RPMI7951 (cell line): Measurements from ENCODE around the gene CTNNA2. TPM values are rescaled to one million over a fixed set of nuclear protein-coding genes. Genes with fewer than 3 reads are reported as not detected.

Experiments
- DNase-seq: peaks from one replicate; pipeline ENCODE4 v3.0.0-alpha.2; 2012; ENCODE audit warnings: low read depth
- total RNA-seq: library from RNA; depleted of rRNA; stranded (reverse); fragments of >200 nt; shearing (Covaris generic); gene quantifications from 2 replicates; pipeline ENCODE4 v1.2.3, GENCODE V29; 2014

CTNNA2 gene
- total RNA-seq, 1 experiment from 2014 or later = not detected

DNA sequence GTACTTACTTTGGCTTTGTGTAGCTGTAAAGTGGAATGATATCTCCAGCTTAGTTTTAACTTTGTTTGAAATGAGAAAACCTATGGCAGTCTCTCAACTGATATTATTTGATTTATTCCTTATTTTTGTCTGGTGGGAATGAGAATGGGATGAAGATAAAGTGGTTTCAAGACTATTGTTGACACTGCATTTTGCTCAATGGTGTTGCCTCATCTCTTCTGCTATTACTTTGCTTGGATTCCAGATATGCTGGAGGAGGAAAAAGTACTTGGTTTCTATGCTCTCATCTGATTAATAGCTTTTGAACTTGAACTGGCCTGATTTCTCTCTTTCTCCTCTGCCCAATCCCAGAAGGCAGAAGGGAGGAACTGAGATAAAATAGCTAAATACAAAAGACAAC is 198.2 kb downstream of the CTNNA2 start:
- DNase-seq = no peak

DNA sequence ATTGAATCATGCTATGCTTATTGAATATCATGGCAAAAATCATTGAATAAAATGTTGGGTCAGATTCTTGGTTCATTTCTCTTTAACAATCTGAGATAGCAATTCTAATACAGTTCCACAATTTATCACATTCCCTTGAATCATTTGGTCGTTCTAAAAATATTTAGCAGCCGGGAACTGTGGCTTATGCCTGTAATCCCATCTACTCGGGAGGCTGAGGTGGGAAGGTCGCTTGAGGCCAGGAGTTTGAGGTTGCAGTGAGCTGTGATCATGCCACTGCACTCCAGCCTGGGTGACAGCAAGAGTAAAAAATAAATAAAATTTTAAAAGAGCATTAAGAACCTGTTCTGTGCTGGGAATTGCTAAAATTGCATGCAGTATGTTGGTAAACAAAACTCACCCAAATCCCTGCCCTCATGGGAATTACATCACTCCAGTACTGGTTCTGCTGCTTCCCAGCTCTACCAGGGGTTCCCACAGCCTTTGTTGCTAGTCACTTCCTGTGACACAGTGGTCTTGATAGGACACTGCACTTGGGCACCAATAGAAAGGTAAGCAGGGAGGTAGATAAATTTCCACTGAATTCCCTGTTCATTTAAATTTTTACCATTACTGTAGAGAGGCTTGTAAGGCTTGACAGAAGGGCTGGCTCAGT is 200.4 kb downstream of the CTNNA2 start:
- DNase-seq = no peak

DNA sequence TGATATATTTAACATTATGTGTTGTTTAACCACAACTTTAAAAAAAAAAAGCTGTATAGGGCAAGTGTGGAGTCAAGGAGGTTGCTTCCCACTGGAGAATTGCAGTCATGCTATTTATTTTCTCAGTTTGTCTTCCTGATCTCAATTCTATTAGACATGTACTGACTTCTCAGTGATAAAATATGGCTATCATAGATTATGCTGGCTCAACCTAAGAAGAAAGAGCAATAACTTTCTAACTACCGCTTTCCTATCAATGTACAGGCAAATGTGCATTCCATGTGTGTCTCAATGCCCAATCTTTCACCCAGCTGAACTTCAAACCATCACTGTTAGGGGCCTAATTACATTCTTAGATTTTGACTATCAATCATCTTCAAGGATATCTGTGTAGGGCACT is 201.4 kb downstream of the CTNNA2 start:
- no peak for DNase-seq

DNA sequence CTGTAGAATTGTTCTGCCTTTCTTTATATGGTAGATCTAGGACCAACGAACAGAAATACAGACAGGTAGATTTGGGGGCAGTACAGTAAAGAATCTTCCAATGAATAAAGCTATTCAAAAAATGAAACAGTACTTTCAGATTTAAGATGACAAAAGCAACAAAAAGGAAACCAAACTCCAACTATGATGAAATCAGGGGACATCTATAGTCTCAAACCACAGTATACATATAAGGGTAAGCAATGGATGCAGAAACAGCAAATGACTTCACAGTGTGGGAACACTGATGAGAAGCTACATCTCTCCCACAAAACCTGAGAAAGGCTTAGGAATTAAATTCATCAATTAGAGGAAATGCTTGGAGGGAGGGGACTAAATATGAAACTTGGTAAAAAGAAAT is 202.5 kb downstream of the CTNNA2 start:
- DNase-seq = no peak

DNA sequence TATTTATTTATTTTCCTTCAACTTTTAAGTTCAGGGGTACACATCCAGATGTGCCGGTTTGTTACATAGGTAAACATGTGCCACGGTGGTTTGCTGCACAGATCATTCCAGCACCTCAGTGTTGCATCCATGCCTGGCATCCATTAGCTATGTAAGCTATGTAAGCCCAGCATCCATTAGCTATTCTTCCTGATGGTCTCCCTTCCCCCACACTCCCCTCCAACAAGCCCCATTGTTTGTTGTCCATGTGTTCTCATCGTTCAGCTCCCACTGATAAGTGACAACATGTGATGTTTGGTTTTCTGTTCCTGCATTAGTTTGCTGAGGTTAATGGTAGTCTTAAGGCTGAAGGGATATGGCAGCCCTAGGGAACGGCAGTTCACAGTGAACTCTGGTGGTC is 203.4 kb downstream of the CTNNA2 start:
- DNase-seq = no peak

DNA sequence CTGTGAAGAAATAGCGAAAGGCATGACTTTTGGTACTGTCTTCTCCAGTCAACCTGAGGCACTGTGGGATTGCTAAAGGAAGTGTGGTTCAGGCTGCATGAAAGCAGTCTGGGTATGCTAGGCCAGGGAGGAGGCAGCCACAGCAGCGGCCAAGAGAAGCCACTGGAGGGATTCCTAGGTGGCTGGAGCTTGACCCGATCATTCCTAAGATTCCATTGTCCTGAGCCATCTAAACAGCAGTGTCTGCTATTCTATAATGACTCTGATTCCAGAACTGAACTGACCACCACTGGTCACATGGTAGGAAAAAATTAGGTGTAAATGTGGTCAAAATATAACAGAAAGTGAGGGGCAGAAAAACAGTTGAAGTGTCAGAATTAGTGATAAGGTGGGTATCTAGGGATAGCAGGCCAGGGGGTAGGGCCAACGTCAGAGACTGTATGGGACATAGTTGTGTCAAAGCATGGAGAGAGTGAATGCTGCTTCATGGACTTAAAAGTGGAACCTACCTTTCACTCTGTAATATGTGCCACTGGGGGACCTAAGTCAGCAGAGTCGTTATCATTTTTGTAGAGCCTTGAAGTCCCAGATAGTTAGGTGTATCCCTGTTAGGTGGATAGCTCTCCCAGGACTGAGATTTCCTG is 204.6 kb downstream of the CTNNA2 start:
- DNase-seq = peak; percentile 75

DNA sequence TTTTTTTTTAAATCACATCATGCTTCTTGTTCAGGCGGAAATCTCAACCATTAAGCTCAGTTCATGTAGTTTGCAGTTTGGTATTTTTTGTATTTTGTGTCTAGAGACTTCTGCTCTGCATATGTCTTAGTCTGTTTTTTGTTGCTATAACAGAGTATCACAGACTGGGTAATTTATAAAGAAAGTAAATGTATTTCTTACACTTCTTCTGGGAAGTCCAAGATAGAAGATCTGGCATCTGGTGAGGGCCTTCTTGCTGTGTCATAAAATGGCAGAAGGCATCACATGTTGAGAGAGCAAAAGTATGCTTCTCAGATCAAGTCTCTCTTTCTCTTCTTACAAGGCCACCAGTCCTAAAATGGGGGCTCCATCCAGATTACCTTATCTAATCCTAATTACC is 208.2 kb downstream of the CTNNA2 start:
- DNase-seq = no peak

DNA sequence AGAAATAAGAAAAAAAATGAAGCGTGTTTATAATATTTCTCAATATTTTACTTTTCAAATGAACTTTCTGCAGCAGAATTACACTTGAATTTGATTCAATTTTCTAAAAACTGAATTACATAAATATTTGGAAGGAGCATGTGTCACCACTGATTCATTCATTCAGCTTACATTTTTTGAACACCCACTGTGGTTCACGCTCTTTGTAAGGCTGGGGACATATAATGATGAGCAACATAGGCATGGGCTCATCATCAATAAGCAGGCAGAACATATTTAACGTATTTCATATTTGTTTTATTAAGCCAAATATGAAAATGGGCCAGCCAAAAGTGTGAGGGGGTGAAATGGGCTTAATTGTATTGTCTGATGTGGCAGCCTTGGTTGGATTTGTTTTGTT is 209.1 kb downstream of the CTNNA2 start:
- no peak for DNase-seq

DNA sequence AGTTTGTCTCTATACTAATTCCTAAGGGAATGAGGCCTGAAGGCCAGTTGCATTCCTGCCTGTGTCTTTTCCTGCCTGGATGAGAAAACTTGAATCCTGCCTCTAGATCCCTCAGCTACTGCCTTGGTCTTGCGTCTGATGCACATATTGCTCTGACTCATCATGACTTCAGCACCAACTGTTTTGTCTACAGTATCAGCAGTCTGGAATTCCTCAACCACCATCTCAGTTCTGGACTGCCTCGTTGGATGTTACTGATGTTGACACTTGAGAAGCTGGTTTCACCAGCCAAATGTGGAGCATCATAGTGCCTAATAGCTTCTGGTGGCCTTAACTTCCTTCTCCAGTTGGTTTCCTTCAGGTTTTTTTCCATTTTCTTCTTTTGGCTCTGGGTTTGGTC is 211.0 kb downstream of the CTNNA2 start:
- DNase-seq = peak; percentile 74

DNA sequence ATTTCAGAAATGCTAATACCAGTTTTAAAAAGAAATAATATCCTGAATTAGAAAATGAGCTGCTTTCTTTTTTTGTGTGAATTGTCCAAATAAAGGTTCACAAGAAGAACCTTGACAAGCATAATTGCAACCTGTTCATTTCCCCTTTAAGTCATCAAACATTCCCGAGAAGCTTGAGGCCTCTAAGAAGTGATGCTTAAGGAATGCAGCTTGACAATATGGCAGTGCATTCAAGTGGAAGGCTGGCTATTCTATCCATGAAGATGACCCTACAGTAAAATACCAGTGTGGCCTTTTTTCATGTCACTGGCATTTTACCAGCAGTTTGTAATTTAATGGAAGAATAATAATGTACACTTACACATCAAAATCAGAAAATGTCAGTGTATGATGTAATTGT is 216.7 kb downstream of the CTNNA2 start:
- DNase-seq = no peak

DNA sequence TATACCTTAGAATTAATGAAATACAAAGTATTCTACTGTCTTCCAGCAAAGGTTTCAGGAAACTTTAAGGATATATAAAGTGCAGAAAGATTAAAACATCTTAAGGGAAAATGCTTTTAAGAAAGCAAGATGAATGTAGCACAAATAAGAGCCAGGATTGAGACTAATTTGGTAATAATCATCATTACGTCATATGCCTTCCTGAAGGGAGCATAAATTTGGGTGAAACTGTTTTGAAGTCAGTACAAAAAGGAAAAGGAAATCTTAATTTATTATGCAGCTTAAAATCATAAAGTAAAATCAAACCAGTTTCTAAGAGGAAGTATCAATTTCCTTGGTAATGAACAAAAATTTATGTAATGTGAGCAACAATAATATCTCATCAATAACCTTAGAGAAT is 221.7 kb downstream of the CTNNA2 start:
- no peak for DNase-seq

DNA sequence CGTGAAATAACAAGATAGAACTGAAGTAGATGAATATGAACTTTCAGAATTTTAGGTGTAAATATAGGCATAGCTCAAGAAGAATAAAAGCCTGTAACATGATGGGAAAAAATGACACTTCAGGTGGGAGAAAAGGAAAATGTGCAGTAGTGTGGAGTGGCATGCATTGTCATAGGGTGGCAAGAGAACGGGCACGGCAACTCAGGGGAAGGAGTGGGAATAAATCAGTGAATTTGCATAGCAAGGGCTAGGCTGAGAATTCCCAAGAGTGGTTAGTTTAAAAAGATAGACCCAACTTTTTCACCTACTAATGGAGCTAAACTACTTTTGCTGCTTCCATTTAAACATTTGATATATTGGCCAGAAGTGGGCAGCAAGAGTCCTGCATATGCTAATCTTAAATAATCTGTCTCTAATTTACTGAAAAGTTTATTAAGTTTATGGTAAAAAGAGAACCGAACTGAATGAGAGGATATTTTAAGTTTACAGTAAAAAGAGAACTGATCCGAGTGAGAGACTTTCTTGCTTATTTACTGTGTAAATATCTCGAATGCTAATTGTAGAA is 228.1 kb downstream of the CTNNA2 start:
- DNase-seq = no peak

DNA sequence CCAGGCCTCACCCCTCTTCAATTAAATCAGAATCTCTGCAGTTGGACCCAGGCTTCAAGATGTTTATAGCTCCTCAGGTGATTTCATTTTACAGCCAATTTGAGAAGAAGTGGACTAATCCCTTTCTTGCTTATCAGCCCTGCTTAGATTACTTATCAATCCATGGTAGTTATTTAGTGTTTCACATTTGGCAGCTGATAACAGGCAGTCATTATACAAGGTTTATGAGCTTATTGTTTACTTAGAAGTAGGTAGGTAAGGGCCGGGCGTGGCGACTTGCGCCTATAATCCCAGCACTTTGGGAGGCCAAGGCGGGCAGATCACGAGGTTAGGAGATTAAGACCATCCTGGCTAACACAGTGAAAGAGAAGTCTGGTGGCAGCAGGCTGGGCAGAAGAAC is 237.5 kb downstream of the CTNNA2 start:
- no peak for DNase-seq

DNA sequence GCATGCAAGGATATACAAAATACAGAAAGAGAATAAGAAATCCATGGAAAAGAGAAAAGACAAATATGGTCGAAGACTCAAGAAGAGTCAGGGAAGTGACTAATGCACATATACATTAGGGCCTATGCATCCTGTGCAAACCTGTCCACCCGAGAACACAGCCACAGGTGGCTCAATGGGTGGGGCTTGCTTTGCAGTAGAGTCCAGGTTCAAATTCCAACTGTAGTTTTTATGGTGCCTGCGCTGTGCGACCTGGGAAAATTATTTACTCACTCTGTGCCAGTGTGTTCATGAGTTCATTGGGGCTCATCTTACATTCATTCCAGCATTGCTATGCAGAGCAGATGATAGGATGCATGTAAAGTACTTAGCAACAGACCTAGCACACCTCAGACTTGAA is 244.7 kb downstream of the CTNNA2 start:
- no peak for DNase-seq

DNA sequence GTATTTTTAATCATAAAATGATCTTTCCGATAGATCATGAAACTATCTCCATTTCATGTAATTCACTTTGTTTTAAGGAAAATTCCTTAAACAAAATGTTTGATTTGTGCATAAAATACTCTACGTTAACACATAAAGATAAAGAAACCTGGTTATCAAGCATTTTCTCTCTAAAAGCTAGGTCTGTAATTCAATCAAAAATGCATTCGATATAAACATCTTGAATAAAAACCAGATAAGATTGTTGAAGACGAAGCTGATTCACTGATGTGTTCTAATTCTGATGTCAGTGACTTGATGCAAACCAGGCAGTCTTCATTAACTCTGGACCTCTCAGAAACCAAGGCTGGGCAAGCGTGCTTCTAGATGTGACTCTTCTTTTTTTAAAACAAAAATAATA is 245.2 kb downstream of the CTNNA2 start:
- no peak for DNase-seq

DNA sequence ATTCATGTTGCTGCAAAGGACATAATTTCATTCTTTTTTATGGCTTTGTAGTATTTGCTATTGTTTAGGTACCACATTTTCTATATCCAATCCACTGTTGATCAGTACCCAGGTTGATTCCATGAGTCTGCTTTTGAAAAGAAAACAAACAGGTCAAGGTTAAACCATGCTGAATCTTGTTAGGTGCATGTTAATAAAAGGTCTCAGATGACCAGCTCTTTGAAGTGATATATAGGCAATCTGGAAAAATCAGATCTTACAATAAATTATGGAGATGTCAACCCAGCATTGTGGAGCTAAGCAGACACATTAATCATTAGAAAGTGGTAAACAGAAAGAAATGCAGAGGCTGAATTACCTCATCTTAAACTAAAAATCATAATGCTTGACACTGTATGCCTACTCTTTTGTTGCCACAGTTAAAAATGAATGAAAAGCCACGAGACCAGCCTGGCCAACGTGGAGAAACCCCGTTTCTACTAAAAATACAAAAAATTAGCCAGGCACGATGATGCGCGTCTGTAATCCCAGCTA is 246.0 kb downstream of the CTNNA2 start:
- no peak for DNase-seq

DNA sequence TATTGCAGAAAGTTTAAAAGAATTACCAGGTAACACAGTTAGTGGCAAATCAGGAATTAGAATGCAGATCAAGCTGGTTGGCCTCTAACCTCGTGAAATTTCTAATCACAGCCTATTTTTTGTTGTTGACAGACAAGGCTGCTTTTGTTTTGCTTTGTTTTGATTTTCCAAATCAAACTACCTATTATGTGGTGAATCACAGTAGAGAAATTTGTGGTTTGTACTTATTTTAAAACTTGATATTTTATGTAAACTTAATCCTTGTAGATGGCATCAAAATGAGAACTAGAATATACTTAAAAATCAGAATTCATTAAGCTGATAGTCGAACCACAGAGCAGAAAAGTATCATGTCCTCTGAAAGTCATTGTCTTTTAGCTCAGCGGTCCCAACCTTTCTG is 258.1 kb downstream of the CTNNA2 start:
- DNase-seq = no peak

DNA sequence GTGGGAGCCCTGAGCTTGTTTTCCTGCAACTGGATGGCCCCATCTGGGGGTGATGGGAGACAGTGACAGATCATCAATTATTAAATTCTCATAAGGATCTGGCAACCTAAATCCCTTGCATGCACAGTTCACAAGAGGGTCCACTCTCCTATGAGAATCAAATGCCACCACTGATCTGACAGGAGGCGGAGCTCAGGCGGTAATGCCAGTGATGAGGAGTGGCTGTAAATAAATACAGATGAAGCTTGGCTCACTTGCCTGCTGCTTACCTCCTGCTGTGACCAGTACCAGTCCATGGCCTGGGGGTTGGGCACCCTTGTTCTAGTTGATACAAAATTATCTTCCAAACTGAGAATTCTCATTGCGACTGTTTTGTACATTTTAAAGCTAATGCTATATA is 258.6 kb downstream of the CTNNA2 start:
- no peak for DNase-seq

DNA sequence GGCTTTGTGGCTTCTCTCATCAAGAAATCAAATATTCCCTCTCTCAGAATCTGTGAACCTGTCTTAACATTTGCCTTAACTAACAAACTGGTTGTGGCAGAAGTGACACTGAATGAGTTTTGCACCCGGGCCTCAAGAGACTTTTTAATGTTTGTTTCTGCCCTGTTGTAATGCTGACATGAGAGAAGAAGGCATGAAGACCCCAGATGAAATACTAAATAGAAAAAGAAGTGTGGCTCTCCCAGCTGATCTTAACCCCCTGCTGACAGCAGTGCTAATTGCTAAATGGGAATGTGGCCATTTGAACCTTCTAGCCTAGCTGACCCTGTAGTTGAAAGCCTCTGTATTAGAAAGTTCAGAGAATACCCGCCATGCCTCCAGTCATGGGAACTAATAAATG is 261.2 kb downstream of the CTNNA2 start:
- DNase-seq = no peak

DNA sequence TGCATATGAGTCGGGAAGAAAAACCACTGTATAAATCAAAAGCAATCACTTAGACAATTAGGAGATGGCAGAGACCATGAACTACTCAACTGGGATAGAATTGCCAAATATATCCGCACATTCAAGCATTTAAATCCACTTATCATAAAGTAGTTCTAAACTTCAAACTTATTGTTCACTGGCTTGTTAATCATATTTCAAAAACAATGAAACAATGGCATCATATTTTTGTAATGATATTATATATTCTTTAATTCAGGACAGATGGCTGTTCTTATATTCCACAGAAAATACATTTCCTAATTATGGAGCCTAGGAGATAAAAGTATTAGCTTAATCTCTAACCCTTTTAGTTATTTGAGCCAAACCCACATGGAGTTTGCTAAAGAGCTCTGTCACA is 263.6 kb downstream of the CTNNA2 start:
- no peak for DNase-seq

DNA sequence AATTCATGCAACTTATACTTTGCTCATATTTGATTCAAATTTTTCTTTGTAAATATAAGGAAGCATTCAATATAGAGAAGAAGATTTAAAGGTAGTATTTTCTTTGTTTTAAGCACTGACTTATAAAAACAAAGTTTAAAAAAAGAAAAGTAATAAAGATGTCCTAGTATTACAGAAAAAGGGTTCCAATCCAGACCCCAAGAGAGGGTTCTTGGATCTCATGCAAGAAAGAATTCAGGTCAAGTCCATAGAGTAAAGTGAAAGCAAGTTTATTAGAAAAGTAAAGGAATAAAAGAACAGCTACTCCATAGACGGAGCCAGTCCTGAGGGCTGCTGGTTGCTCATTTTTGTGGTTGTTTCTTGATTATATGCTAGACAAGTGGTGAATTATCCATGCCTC is 267.9 kb downstream of the CTNNA2 start:
- DNase-seq = no peak

DNA sequence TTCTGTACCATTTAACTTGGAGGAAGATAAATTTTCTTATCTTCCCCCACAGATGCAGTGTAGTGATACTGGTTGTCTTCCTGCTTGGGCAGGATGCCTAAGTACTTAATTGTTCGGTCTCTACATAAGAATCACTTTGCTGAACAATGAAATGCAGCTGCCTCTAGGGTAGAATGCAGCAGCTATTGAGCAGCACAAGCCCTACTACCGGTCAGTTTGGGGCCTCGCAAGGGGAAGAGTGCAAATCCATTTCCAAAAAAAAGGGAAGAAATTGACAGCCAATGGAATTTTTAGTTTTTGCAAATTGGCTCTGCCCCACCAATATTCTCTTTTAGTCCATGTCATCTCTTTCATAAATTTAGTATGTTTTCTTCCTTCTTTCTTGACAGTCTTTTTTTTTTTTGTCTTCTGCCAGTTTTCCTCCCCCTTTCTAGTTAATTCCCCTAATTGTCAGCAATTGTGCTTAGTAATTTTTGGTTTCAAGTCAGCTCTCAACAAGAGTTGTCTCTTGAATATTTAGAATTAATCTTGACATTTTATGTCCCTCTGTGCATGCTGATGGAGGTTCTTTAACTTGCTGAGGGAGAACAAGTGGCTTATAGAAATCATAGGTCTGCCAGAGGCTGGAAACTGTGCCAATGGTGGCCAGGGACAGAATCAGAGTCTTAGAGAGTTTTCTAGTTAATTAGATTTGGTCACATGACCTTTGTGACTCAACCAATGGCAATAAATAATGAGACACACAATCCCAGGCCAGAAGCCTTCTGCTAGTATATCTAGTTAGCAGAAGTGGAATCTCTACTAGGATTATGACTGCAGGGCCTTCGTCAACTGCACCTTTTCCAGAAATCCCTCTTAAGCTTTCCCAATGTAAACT is 270.0 kb downstream of the CTNNA2 start:
- DNase-seq = no peak
